OCI-LY3 (cell line): ENCODE measurements around the gene C11orf68.

Source experiments
- H2AFZ ChIP-seq: fragments of 200-600, 300-600 bp; shearing (Covaris generic); 2 replicates; pipeline ENCODE4 v1.6.0; 2014; ENCODE audit warnings: antibody characterized with exemption, low read depth, low read length
- H3K27ac ChIP-seq: fragments of 200-600, 300-600 bp; sonication (generic); 2 replicates; pipeline ENCODE4 v1.5.1; 2014; ENCODE audit warnings: mild to moderate bottlenecking, low read length, moderate library complexity, mixed read lengths
- H3K27me3 ChIP-seq: fragments of 200-600, 300-600 bp; sonication (generic); 2 replicates; pipeline ENCODE4 v1.6.1; 2014; ENCODE audit warnings: low read depth, low read length, mixed read lengths
- H3K36me3 ChIP-seq: fragments of 200-600, 300-600 bp; sonication (generic); replicated peaks from 2 replicates; pipeline ENCODE3; 2014; ENCODE audit warnings: low read depth, low read length, mixed read lengths
- H3K4me1 ChIP-seq: fragments of 300-600, 200-600 bp; sonication (generic); 2 replicates; pipeline ENCODE4 v1.6.1; 2014; ENCODE audit warnings: low read length, mixed read lengths
- H3K4me2 ChIP-seq: fragments of 200-600, 300-600 bp; sonication (generic); 2 replicates; pipeline ENCODE4 v1.6.1; 2014; ENCODE audit warnings: low read length, mixed read lengths
- H3K4me3 ChIP-seq: fragments of 300-600, 200-600 bp; sonication (generic); 2 replicates; pipeline ENCODE4 v1.5.1; 2014; ENCODE audit warnings: antibody characterized with exemption, mild to moderate bottlenecking, low read length, moderate library complexity
- H3K79me2 ChIP-seq: fragments of 300-600, 200-600 bp; shearing (Covaris generic); 2 replicates; pipeline ENCODE4 v1.6.1; 2014; ENCODE audit warnings: mild to moderate bottlenecking, low read length, mixed read lengths
- H3K9ac ChIP-seq: fragments of 300-600, 200-600 bp; shearing (Covaris generic); 2 replicates; pipeline ENCODE4 v1.6.0; 2014; ENCODE audit warnings: mild to moderate bottlenecking, low read length, moderate library complexity
- H3K9me3 ChIP-seq: fragments of 200-600, 300-600 bp; shearing (Covaris generic); 2 replicates; pipeline ENCODE4 v1.6.1; 2014; ENCODE audit warnings: low read length, mixed read lengths; ENCODE audit not compliant: insufficient read depth
- H4K20me1 ChIP-seq: fragments of 200-600, 300-600 bp; sonication (generic); 2 replicates; pipeline ENCODE4 v1.6.1; 2016; ENCODE audit warnings: low read length, mixed read lengths; ENCODE audit not compliant: insufficient read depth
- CTCF ChIP-seq: fragments of 200-600, 300-600 bp; sonication (generic); IDR thresholded peaks from 2 replicates; pipeline ENCODE4 v1.5.1; 2014; ENCODE audit warnings: antibody characterized with exemption, low read length, low read depth
- EZH2phosphoT487 ChIP-seq: fragments of 200-600 bp; shearing (Covaris generic); IDR thresholded peaks from 2 replicates; pipeline ENCODE4 v1.6.1; 2018; ENCODE audit warnings: antibody characterized with exemption, mixed run types, low read depth

Gene C11orf68

GRCh38 chr11:65918211-65919140 is at the start of gene C11orf68:
C11orf68 (minus strand) TSS chr11:65919062; CDS start chr11:65919031, 31 bp downstream.
- no peak for TF ChIP-seq EZH2phosphoT487
- TF ChIP-seq CTCF = no peak

GRCh38 chr11:65967329-65967934 is 48.6 kb upstream of the C11orf68 start:
- H3K4me3 ChIP-seq = no peak overlapping the region
- H3K27ac ChIP-seq = no peak overlapping the region
- peaks cover 23% of the 10 kb centered on the region for H3K79me2 ChIP-seq
- H3K4me1 ChIP-seq = peaks cover 8% of the 10 kb centered on the region
- no peak overlapping the region for H3K9ac ChIP-seq
- peaks cover 47% of the 10 kb centered on the region for H3K36me3 ChIP-seq
- no peaks in the 10 kb centered on the region for H3K9me3 ChIP-seq
- TF ChIP-seq CTCF = no peak
- no peak for TF ChIP-seq EZH2phosphoT487
- H2AFZ ChIP-seq = no peak overlapping the region
- 0 out of 2 replicates have a peak, but pooled peaks cover 5% of the 10 kb centered on the region for H4K20me1 ChIP-seq
- H3K27me3 ChIP-seq = no peaks in the 10 kb centered on the region
- no peak overlapping the region for H3K4me2 ChIP-seq

More at GRCh38 chr11:65918211-65919140, at the start of gene C11orf68:
- H3K27ac ChIP-seq = peak within 1 kb of the TSS; percentile 46
- no peaks in the 10 kb centered on the region for H3K9me3 ChIP-seq
- H3K36me3 ChIP-seq = peaks cover 13% of the 10 kb centered on the region
- H4K20me1 ChIP-seq = no peaks in the 10 kb centered on the region
- H3K27me3 ChIP-seq = no peaks in the 10 kb centered on the region
- H3K79me2 ChIP-seq = peaks cover 27% of the 10 kb centered on the region
- H2AFZ ChIP-seq = peak within 1 kb of the TSS; percentile 62; the same call in 1 of the 2 replicates
- H3K4me3 ChIP-seq = peak within 1 kb of the TSS; percentile 89
- H3K9ac ChIP-seq = peak within 1 kb of the TSS; percentile 87
- peak within 1 kb of the TSS; percentile 98 for H3K4me2 ChIP-seq
- H3K4me1 ChIP-seq = peaks cover 15% of the 10 kb centered on the region

GRCh38 chr11:65965986-65966762 is 47.3 kb upstream of the C11orf68 start:
- no peaks in the 10 kb centered on the region for H3K27me3 ChIP-seq
- H3K36me3 ChIP-seq = peaks cover 42% of the 10 kb centered on the region
- H3K9me3 ChIP-seq = no peaks in the 10 kb centered on the region
- H2AFZ ChIP-seq = no peak overlapping the region
- H3K4me2 ChIP-seq = no peak overlapping the region
- 0 out of 2 replicates have a peak, but pooled peaks cover 7% of the 10 kb centered on the region for H4K20me1 ChIP-seq
- TF ChIP-seq CTCF (no peak), EZH2phosphoT487 (no peak)
- peaks cover 10% of the 10 kb centered on the region for H3K4me1 ChIP-seq
- H3K27ac ChIP-seq = no peak overlapping the region
- H3K4me3 ChIP-seq = no peak overlapping the region
- H3K79me2 ChIP-seq = peaks cover 32% of the 10 kb centered on the region
- no peak overlapping the region for H3K9ac ChIP-seq

- H4K20me1 ChIP-seq = 0 out of 2 replicates have a peak, but pooled peaks cover 7% of the 10 kb centered on the region
- peaks cover 10% of the 10 kb centered on the region for H3K4me1 ChIP-seq
- no peak overlapping the region for H3K27ac ChIP-seq
- no peaks in the 10 kb centered on the region for H3K9me3 ChIP-seq
- H3K4me3 ChIP-seq = no peak overlapping the region
- H3K36me3 ChIP-seq = peaks cover 38% of the 10 kb centered on the region
- H3K9ac ChIP-seq = no peak overlapping the region
- no peak overlapping the region for H3K4me2 ChIP-seq
- TF ChIP-seq EZH2phosphoT487 = no peak
- no peak for TF ChIP-seq CTCF
- no peak overlapping the region for H2AFZ ChIP-seq
- peaks cover 32% of the 10 kb centered on the region for H3K79me2 ChIP-seq
- H3K27me3 ChIP-seq = no peaks in the 10 kb centered on the region
Measured at GRCh38 chr11:65964906-65965305, 46.0 kb upstream of the C11orf68 start.
